CD14-positive monocyte (primary cell): Measurements from ENCODE around the gene RALGAPA2. TPM values are rescaled to one million over a fixed set of nuclear protein-coding genes. Genes with fewer than 3 reads are reported as not detected.
A peak's percentile ranks its signal among the peaks of the same experiment; 100 is the strongest.

ENCODE experiments used
- DNase-seq, 3 donors: peaks; one replicate each; pipeline ENCODE4 v3.0.0-alpha.2; 2011 to 2022
- H2AFZ ChIP-seq: 2 replicates; pipeline ENCODE4 v1.6.0; 2012; ENCODE audit warnings: mild to moderate bottlenecking, low read depth, low read length, inconsistent platforms; ENCODE audit not compliant: insufficient read depth, poor library complexity, severe bottlenecking
- H3K27ac ChIP-seq, 2 donors: 1 replicate in 1 of 2; 2 replicates in 1 of 2; pipeline ENCODE4 v1.5.1; 2012 to 2013; ENCODE audit warnings: low read length in 2 of 2, control low read depth in 1 of 2, inconsistent platforms in 1 of 2, low read depth in 1 of 2, mild to moderate bottlenecking in 1 of 2
- H3K27me3 ChIP-seq, 2 donors: one replicate each; pipeline versions ENCODE4 v1.6.0 to v1.6.1; 2011 to 2013; ENCODE audit warnings: low read length in 2 of 2; ENCODE audit not compliant: control insufficient read depth in 2 of 2, insufficient read depth in 2 of 2
- H3K36me3 ChIP-seq, 2 donors: replicated peaks in 1 of 2; 1 replicate in 1 of 2; 2 replicates in 1 of 2; pipeline versions ENCODE4 v1.5.1 to v1.6.1; 2012 to 2013; ENCODE audit warnings: low read length in 2 of 2, control low read depth in 1 of 2, inconsistent platforms in 1 of 2, mild to moderate bottlenecking in 1 of 2; ENCODE audit not compliant: insufficient read depth in 2 of 2, control insufficient read depth in 1 of 2
- H3K4me1 ChIP-seq, 2 donors: 1 replicate in 1 of 2; 2 replicates in 1 of 2; pipeline versions ENCODE4 v1.5.1 to v1.6.1; 2012 to 2013; ENCODE audit warnings: low read length in 2 of 2, control low read depth in 1 of 2, inconsistent platforms in 1 of 2, mild to moderate bottlenecking in 1 of 2, moderate library complexity in 1 of 2; ENCODE audit not compliant: insufficient read depth in 2 of 2, control insufficient read depth in 1 of 2
- H3K4me2 ChIP-seq: replicated peaks from 2 replicates; pipeline ENCODE3; 2012; ENCODE audit warnings: low read length, moderate library complexity, mild to moderate bottlenecking; ENCODE audit not compliant: poor library complexity, severe bottlenecking; ENCODE audit errors: extremely low read depth
- H3K4me3 ChIP-seq, 3 experiments: fragments of 200-600 bp in 1 of 3; sonication (generic) in 1 of 3; replicated peaks in 1 of 3; 1 replicate in 2 of 3; 2 replicates in 1 of 3; pipeline ENCODE4 v1.5.1; 2011 to 2013; ENCODE audit warnings: low read length in 3 of 3, mild to moderate bottlenecking in 3 of 3, control low read depth in 2 of 3, low read depth in 2 of 3, inconsistent platforms in 1 of 3, moderate library complexity in 1 of 3
- H3K79me2 ChIP-seq: 2 replicates; pipeline ENCODE4 v1.6.0; 2012; ENCODE audit warnings: mild to moderate bottlenecking, control low read depth, inconsistent platforms, low read length, moderate library complexity; ENCODE audit not compliant: insufficient read depth
- H3K9ac ChIP-seq: 2 replicates; pipeline ENCODE4 v1.6.0; 2017; ENCODE audit warnings: low read length, mild to moderate bottlenecking; ENCODE audit not compliant: insufficient read depth, poor library complexity, severe bottlenecking
- H3K9me3 ChIP-seq, 2 donors: replicated peaks in 1 of 2; 1 replicate in 1 of 2; 2 replicates in 1 of 2; pipeline versions ENCODE4 v1.5.1 to v1.6.1; 2012 to 2013; ENCODE audit warnings: low read length in 2 of 2, control low read depth in 1 of 2; ENCODE audit not compliant: control insufficient read depth in 1 of 2, insufficient read depth in 1 of 2
- H4K20me1 ChIP-seq: 2 replicates; pipeline ENCODE4 v1.6.0; 2012; ENCODE audit warnings: mild to moderate bottlenecking, low read length, control low read depth, moderate library complexity; ENCODE audit not compliant: insufficient read depth
- H3K27ac Mint-ChIP-seq, 7 donors: one replicate each; pipeline ENCODE4 v1.8.0; 2020; ENCODE audit warnings: mild to moderate bottlenecking in 7 of 7, mixed read lengths in 7 of 7, moderate library complexity in 6 of 7, inconsistent platforms in 2 of 7
- H3K27me3 Mint-ChIP-seq, 3 donors: one replicate each; pipeline ENCODE4 v1.8.0; 2021 to 2022; ENCODE audit warnings: low read depth in 3 of 3, mild to moderate bottlenecking in 3 of 3, mixed read lengths in 3 of 3, moderate library complexity in 3 of 3, inconsistent platforms in 1 of 3
- H3K36me3 Mint-ChIP-seq, 2 donors: one replicate each; pipeline ENCODE4 v1.8.0; 2020; ENCODE audit warnings: mixed read lengths in 2 of 2, inconsistent platforms in 1 of 2, mild to moderate bottlenecking in 1 of 2
- H3K4me1 Mint-ChIP-seq: one replicate; pipeline ENCODE4 v1.8.0; 2020; ENCODE audit warnings: mild to moderate bottlenecking, mixed read lengths
- H3K4me3 Mint-ChIP-seq, 2 donors: one replicate each; pipeline ENCODE4 v1.8.0; 2020; ENCODE audit warnings: mild to moderate bottlenecking in 2 of 2, mixed read lengths in 2 of 2, moderate library complexity in 1 of 2
- H3K9me3 Mint-ChIP-seq, 7 donors: one replicate each; pipeline ENCODE4 v1.8.0; 2020 to 2022; ENCODE audit warnings: mixed read lengths in 7 of 7, mild to moderate bottlenecking in 6 of 7, moderate library complexity in 6 of 7, inconsistent platforms in 2 of 7
- WGBS: methylation state at CpG from one replicate; pipeline ENCODE4 v1.1.5; 2013; ENCODE audit warnings: missing lambda C conversion rate; ENCODE audit not compliant: insufficient coverage; 5-methylcytosine and 5-hydroxymethylcytosine counted together
- intact Hi-C, 2 donors: fragments of 100-400 bp; cut with micrococcal nuclease; formaldehyde crosslinking; loops; one replicate each; pipeline versions ENCODE4 v1.15.0 to v1.15.1; 2023
- polyA plus RNA-seq, 3 donors: library from polyadenylated mRNA; depleted of rRNA in 1 of 3; unstranded in 2 of 3; stranded (reverse) in 1 of 3; fragments of 300-500 nt in 2 of 3; fragments of >200 nt in 1 of 3; fragmentation: Illumina TruSeq in 2 of 3; gene quantifications; 1 replicate in 2 of 3; 2 replicates in 1 of 3; pipeline ENCODE4 v1.2.3, GENCODE V29; 2012 to 2021
- TF ChIP-seq, protein P1 (sequence below): fragments of 200-600 bp; IDR thresholded peaks from one replicate; pipeline ENCODE4 v1.8.0; 2022; ENCODE audit warnings: antibody characterized with exemption, mild to moderate bottlenecking

The RALGAPA2 gene
- polyA plus RNA-seq, 3 donors: 6.2 to 13.0 (median 8.9) TPM

DNA sequence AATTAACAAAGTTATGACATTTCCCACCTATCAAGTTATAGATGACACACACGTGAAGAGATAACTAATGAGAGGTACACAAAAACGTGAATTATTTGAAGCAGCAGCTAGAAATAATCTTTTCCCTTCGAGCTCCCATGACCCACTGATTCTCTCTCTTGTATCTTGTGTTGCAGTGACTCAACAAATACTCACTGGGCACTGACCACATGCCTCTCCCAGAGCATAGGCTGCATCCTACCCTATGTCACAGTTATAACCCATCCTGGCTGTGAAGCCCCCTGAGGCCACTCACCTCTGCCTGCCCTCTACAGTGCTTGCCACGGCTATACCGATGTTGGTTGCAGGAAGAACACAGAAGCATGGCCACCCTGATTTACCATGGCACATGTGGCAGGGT lies 252.7 kb downstream of the RALGAPA2 start:
- no peak overlapping the region for H3K4me3 Mint-ChIP-seq
- no peak overlapping the region for H3K9ac ChIP-seq
- H3K4me3 ChIP-seq: no peak overlapping the region
- H3K9me3 Mint-ChIP-seq: no peaks in the 10 kb centered on the region
- H2AFZ ChIP-seq: no peak overlapping the region
- H3K36me3 Mint-ChIP-seq: peaks cover 43 to 53% of the 10 kb centered on the region in 2 donors
- no peak for DNase-seq
- no peaks in the 10 kb centered on the region for H3K79me2 ChIP-seq
- peaks cover 18% of the 10 kb centered on the region for H3K4me1 Mint-ChIP-seq
- WGBS: no CpG with 5 or more reads among the region's 5 CpGs
- peak overlapping the region in 2 of 7 donors; percentile 5 to 78 for H3K27ac Mint-ChIP-seq
- H3K36me3 ChIP-seq: peaks cover 13 to 44% of the 10 kb centered on the region in 2 donors
- no peaks in the 10 kb centered on the region for H3K9me3 ChIP-seq
- TF ChIP-seq, protein P1, sequence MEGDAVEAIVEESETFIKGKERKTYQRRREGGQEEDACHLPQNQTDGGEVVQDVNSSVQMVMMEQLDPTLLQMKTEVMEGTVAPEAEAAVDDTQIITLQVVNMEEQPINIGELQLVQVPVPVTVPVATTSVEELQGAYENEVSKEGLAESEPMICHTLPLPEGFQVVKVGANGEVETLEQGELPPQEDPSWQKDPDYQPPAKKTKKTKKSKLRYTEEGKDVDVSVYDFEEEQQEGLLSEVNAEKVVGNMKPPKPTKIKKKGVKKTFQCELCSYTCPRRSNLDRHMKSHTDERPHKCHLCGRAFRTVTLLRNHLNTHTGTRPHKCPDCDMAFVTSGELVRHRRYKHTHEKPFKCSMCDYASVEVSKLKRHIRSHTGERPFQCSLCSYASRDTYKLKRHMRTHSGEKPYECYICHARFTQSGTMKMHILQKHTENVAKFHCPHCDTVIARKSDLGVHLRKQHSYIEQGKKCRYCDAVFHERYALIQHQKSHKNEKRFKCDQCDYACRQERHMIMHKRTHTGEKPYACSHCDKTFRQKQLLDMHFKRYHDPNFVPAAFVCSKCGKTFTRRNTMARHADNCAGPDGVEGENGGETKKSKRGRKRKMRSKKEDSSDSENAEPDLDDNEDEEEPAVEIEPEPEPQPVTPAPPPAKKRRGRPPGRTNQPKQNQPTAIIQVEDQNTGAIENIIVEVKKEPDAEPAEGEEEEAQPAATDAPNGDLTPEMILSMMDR: no peak
- no peak overlapping the region for H3K4me2 ChIP-seq
- no peaks in the 10 kb centered on the region for H4K20me1 ChIP-seq
- intact Hi-C loops: no loop called here
- H3K27me3 Mint-ChIP-seq: no peaks in the 10 kb centered on the region
- H3K4me1 ChIP-seq: peaks cover 19 to 20% of the 10 kb centered on the region in 2 donors
- no peak overlapping the region for H3K27ac ChIP-seq
- H3K27me3 ChIP-seq: no peaks in the 10 kb centered on the region

DNA sequence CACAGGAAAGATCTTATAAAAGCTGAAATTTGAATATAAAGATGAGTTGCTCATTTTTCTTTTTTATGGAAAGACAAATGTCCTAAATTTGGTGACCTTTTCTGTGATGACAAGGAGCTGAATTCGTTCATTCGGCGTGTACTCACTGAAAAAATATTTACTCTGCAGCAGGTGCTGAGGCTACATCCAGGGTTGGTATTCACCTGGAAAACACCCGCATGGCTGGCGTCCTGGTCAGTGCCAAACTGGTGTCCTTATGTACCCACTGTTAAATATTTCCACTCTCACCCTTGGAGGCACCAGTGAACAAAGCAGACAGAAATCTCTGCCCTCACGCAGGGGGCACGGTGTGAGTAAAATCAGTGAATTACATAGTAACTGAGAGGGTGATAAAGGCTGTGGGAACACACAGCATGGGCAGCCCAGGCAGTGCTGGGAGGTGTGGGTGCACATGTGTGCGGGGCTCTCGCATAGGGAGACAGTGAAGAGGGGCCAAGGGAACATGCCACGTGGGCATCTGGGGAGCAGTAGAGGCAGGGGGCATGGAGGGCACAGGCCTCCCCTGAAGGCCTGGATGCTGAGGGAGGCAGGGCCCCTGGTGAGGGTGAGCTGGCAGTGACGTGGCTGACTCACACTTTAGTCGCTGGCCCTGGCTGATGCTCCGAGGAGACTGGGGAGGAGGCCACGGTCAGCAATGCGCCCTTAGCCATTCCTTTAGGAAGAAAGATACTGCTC lies 254.9 kb downstream of the RALGAPA2 start:
- H3K27ac Mint-ChIP-seq: peak overlapping the region in 3 of 7 donors; percentile 7 to 47 (median 9)
- intact Hi-C loops: no loop called here
- H3K4me2 ChIP-seq: no peak overlapping the region
- H3K27me3 Mint-ChIP-seq: no peaks in the 10 kb centered on the region
- peaks cover 46 to 62% of the 10 kb centered on the region in 2 donors for H3K36me3 Mint-ChIP-seq
- TF ChIP-seq, protein P1: no peak
- peaks cover 28 to 33% of the 10 kb centered on the region in 2 donors for H3K4me1 ChIP-seq
- DNase-seq: no peak
- H3K4me1 Mint-ChIP-seq: peaks cover 29% of the 10 kb centered on the region
- no peaks in the 10 kb centered on the region for H3K27me3 ChIP-seq
- H3K4me3 Mint-ChIP-seq: no peak overlapping the region
- H3K9me3 ChIP-seq: no peaks in the 10 kb centered on the region
- no peak overlapping the region for H3K4me3 ChIP-seq
- H2AFZ ChIP-seq: no peak overlapping the region
- 98% methylated on average over 14 of the region's 15 CpGs for WGBS
- H3K9me3 Mint-ChIP-seq: no peaks in the 10 kb centered on the region
- no peak overlapping the region for H3K9ac ChIP-seq
- no peak overlapping the region for H3K27ac ChIP-seq
- H4K20me1 ChIP-seq: no peaks in the 10 kb centered on the region
- no peaks in the 10 kb centered on the region for H3K79me2 ChIP-seq
- peaks cover 14 to 54% of the 10 kb centered on the region in 2 donors for H3K36me3 ChIP-seq
